ENCODE measurements around the gene TACO1.

GRCh38 chr17:63558441-63558840 is 42.3 kb upstream of the TACO1 start:
- TF ChIP-seq ZMIZ1 (IDR thresholded peaks at IDR 0.05; ENCODE audit: low read depth in 2 of 2, low read length in 2 of 2) (no peak), TBP (optimal IDR thresholded peaks at IDR 0.05; ENCODE audit: low read depth, low read length) (no peak), CTCF (IDR thresholded peaks at IDR 0.05 in 2 of 3, conservative IDR thresholded peaks at IDR 0.05 in 1 of 3; ENCODE audit: insufficient read depth in 2 of 3, low read depth in 1 of 3, low read length in 3 of 3) (no peak), ATF2 (CRISPR knock-in tag; IDR thresholded peaks at IDR 0.05) (no peak)

Data from K562 (cell line).